ENCODE measurements around the gene STK32B. TPM values are rescaled to one million over a fixed set of nuclear protein-coding genes. Genes with fewer than 3 reads are reported as not detected.

Gene STK32B
- total RNA-seq, 2 donors from 2014 or later = 0.09 to 7.3 TPM

DNA sequence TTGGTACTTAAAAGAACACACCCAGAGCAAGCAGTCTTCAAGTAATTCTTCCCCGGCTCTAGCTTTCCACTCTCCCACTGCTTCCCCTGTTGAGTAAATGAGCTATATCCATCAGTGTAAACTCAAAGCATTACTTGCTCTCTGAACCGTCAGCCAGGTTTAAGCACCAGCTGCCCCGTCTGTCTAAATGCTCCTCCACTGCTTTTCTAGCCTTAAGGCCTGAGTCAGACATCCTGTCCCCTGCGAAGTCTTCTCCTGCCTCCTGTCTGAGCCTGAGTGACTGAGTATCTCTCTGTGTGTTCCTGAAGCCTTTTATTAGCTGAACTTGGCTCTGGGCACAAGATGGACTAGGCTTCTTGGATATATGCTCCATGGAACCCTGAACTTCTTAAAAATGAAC is 205.1 kb downstream of the STK32B start:
- H3K27ac ChIP-seq = no peak overlapping the region
- H3K4me3 ChIP-seq = no peak overlapping the region
- intact Hi-C loops (cut with DNase I) = no loop called here
- no peak for DNase-seq (ENCODE audit: low spot score)
- 83% methylated on average over 4 of the region's 4 CpGs for WGBS
- H3K27me3 ChIP-seq (replicated peaks; ENCODE audit: insufficient read depth) = no peaks in the 10 kb centered on the region
- H3K4me1 ChIP-seq (replicated peaks) = no peaks in the 10 kb centered on the region
- no peak for TF ChIP-seq CTCF (IDR thresholded peaks at IDR 0.05)
- TF ChIP-seq POLR2AphosphoS5 (IDR thresholded peaks at IDR 0.05) = no peak
- TF ChIP-seq POLR2A (IDR thresholded peaks at IDR 0.05) = no peak
- no peaks in the 10 kb centered on the region for H3K36me3 ChIP-seq
- H3K9me3 ChIP-seq = no peaks in the 10 kb centered on the region

- no peaks in the 10 kb centered on the region for H3K9me3 ChIP-seq
- H3K4me1 ChIP-seq (replicated peaks) = no peaks in the 10 kb centered on the region
- no peak overlapping the region for H3K27ac ChIP-seq
- no peaks in the 10 kb centered on the region for H3K36me3 ChIP-seq
- no peak for DNase-seq (ENCODE audit: low spot score)
- 76% methylated on average over 2 of the region's 2 CpGs for WGBS
- intact Hi-C loops (cut with DNase I) = no loop called here
- TF ChIP-seq POLR2AphosphoS5 (IDR thresholded peaks at IDR 0.05) (no peak), POLR2A (IDR thresholded peaks at IDR 0.05) (no peak), CTCF (IDR thresholded peaks at IDR 0.05) (no peak)
- H3K27me3 ChIP-seq (replicated peaks; ENCODE audit: insufficient read depth) = no peaks in the 10 kb centered on the region
- no peak overlapping the region for H3K4me3 ChIP-seq
Observed at GRCh38 chr4:5257086-5257485, 205.8 kb downstream of the STK32B start.

- H3K36me3 ChIP-seq = no peaks in the 10 kb centered on the region
- intact Hi-C loops (cut with DNase I) = no loop called here
- TF ChIP-seq POLR2A (IDR thresholded peaks at IDR 0.05) = no peak
- no peak for TF ChIP-seq CTCF (IDR thresholded peaks at IDR 0.05)
- TF ChIP-seq POLR2AphosphoS5 (IDR thresholded peaks at IDR 0.05) = no peak
- no peaks in the 10 kb centered on the region for H3K27me3 ChIP-seq (replicated peaks; ENCODE audit: insufficient read depth)
- no peaks in the 10 kb centered on the region for H3K9me3 ChIP-seq
- 38% methylated on average over 2 of the region's 2 CpGs for WGBS
- no peak overlapping the region for H3K4me3 ChIP-seq
- no peaks in the 10 kb centered on the region for H3K4me1 ChIP-seq (replicated peaks)
- no peak overlapping the region for H3K27ac ChIP-seq
- DNase-seq (ENCODE audit: low spot score) = no peak
Observed at GRCh38 chr4:5259471-5259870, 208.2 kb downstream of the STK32B start.

DNA sequence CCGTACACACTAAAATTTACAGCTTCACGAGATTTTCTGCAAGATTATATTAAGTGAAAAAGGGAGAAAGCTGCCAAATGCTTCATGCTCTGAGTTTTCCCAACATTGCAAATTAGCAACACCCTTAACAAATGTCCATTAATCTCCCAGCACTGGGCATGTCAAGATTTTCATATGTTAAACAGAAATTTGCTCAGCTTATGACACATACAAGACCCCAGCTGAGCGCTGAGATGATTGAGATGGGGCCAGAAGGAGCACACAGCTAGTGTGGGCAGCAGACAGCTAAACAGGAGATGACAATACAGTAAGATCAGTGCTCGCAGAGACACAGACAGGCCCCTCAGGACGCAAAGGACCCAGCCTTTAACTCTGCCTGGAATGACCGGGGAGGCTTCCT is 208.8 kb downstream of the STK32B start:
- H3K27ac ChIP-seq = no peak overlapping the region
- H3K4me1 ChIP-seq (replicated peaks) = no peaks in the 10 kb centered on the region
- H3K4me3 ChIP-seq = no peak overlapping the region
- no peak for TF ChIP-seq CTCF (IDR thresholded peaks at IDR 0.05)
- TF ChIP-seq POLR2AphosphoS5 (IDR thresholded peaks at IDR 0.05) = no peak
- TF ChIP-seq POLR2A (IDR thresholded peaks at IDR 0.05) = no peak
- 67% methylated on average over 6 of the region's 6 CpGs for WGBS
- H3K9me3 ChIP-seq = no peaks in the 10 kb centered on the region
- no peaks in the 10 kb centered on the region for H3K27me3 ChIP-seq (replicated peaks; ENCODE audit: insufficient read depth)
- no peak for DNase-seq (ENCODE audit: low spot score)
- H3K36me3 ChIP-seq = no peaks in the 10 kb centered on the region
- intact Hi-C loops (cut with DNase I) = no loop called here

GRCh38 chr4:5261866-5262265 is 210.6 kb downstream of the STK32B start:
- no peak for DNase-seq (ENCODE audit: low spot score)
- no peaks in the 10 kb centered on the region for H3K36me3 ChIP-seq
- WGBS = 86% methylated on average over 4 of the region's 4 CpGs
- intact Hi-C loops (cut with DNase I) = no loop called here
- H3K4me1 ChIP-seq (replicated peaks) = no peaks in the 10 kb centered on the region
- H3K9me3 ChIP-seq = no peaks in the 10 kb centered on the region
- H3K27me3 ChIP-seq (replicated peaks; ENCODE audit: insufficient read depth) = no peaks in the 10 kb centered on the region
- H3K4me3 ChIP-seq = no peak overlapping the region
- TF ChIP-seq CTCF (IDR thresholded peaks at IDR 0.05) = no peak
- no peak for TF ChIP-seq POLR2A (IDR thresholded peaks at IDR 0.05)
- TF ChIP-seq POLR2AphosphoS5 (IDR thresholded peaks at IDR 0.05) = no peak
- H3K27ac ChIP-seq = no peak overlapping the region
